B cell (primary cell): Measurements from ENCODE around the gene ENO1.

Source experiments
- CTCF ChIP-seq: fragments of 200-600 bp; IDR thresholded peaks from one replicate; pipeline ENCODE4 v1.8.0; 2022; ENCODE audit warnings: antibody characterized with exemption, mild to moderate bottlenecking
- EZH2 ChIP-seq: IDR thresholded peaks from 2 replicates; pipeline ENCODE4 v1.6.1; 2012; ENCODE audit warnings: borderline replicate concordance, low read depth, mild to moderate bottlenecking, moderate library complexity, low read length; ENCODE audit not compliant: insufficient read depth, poor library complexity, severe bottlenecking

GRCh38 chr1:8863138-8863537 lies 15.3 kb downstream of the ENO1 start:
- TF ChIP-seq CTCF (no peak), EZH2 (no peak)
